OCI-M2 (cell line): ENCODE data around the gene GNAI1.

Experiments used
- DNase-seq: peaks from one replicate; lab custom pipeline; 2025; ENCODE audit not compliant: unreplicated experiment; lab: John Stamatoyannopoulos, UW

GNAI1 gene

GRCh38 chr7:80131675-80132435 is 2.8 kb upstream of the GNAI1 start:
- DNase-seq: no peak

GRCh38 chr7:80132594-80132993 is 2.0 kb upstream of the GNAI1 start:
- DNase-seq: no peak

- DNase-seq: no peak
Observed at GRCh38 chr7:80133361-80134114, 1.1 kb upstream of the GNAI1 start.

GRCh38 chr7:80134115-80134535 is 506 bp upstream of the GNAI1 start:
- DNase-seq: no peak

GRCh38 chr7:80135309-80136104 is 876 bp downstream of the GNAI1 start:
- DNase-seq: no peak

- no peak for DNase-seq
Observed at GRCh38 chr7:80136261-80137055, 1.8 kb downstream of the GNAI1 start.

GRCh38 chr7:80137410-80137809 is 2.8 kb downstream of the GNAI1 start:
- DNase-seq: no peak

- DNase-seq: no peak
Observed at GRCh38 chr7:80139236-80139635, 4.6 kb downstream of the GNAI1 start.

- no peak for DNase-seq
Observed at GRCh38 chr7:80140388-80140787, 5.8 kb downstream of the GNAI1 start.

GRCh38 chr7:80141376-80141775 is 6.7 kb downstream of the GNAI1 start:
- no peak for DNase-seq

- no peak for DNase-seq
Observed at GRCh38 chr7:80142853-80143580, 8.4 kb downstream of the GNAI1 start.

- no peak for DNase-seq
Observed at GRCh38 chr7:80145780-80146422, 11.3 kb downstream of the GNAI1 start.

- no peak for DNase-seq
Observed at GRCh38 chr7:80146545-80147182, 12.0 kb downstream of the GNAI1 start.

- no peak for DNase-seq
Observed at GRCh38 chr7:80147543-80148391, 13.1 kb downstream of the GNAI1 start.

GRCh38 chr7:80150611-80151273 is 16.1 kb downstream of the GNAI1 start:
- no peak for DNase-seq

GRCh38 chr7:80151274-80151665 is 16.6 kb downstream of the GNAI1 start:
- DNase-seq: no peak

- DNase-seq: no peak
Observed at GRCh38 chr7:80153446-80153845, 18.8 kb downstream of the GNAI1 start.
